ENCODE results near the gene F2RL1.

Gene F2RL1

GRCh38 chr5:76836181-76836580 is 17.4 kb downstream of the F2RL1 start:
- no peak overlapping the region for H4K8ac ChIP-seq (ENCODE audit: low read depth, low read length)
- H3K36me3 ChIP-seq (replicated peaks in 1 of 2; ENCODE audit: control insufficient read depth in 2 of 2, insufficient read depth in 2 of 2, low read length in 2 of 2), result no peaks in the 10 kb centered on the region
- H3K9ac ChIP-seq (ENCODE audit: low read depth, low read length, poor library complexity), result no peak overlapping the region
- H2AFZ ChIP-seq (ENCODE audit: low read length), result no peak overlapping the region
- H2BK120ac ChIP-seq (ENCODE audit: low read depth, low read length), result no peak overlapping the region
- no peaks in the 10 kb centered on the region for H3K9me3 ChIP-seq (replicated peaks in 1 of 2; ENCODE audit: control insufficient read depth in 2 of 2, insufficient read depth in 1 of 2, low read depth in 1 of 2, low read length in 2 of 2)
- H3K4me2 ChIP-seq (ENCODE audit: insufficient read depth, low read length, poor library complexity, severe bottlenecking), result no peak overlapping the region
- no peak overlapping the region for H3K23ac ChIP-seq (ENCODE audit: low read depth, low read length, poor library complexity)
- no peak overlapping the region for H2BK5ac ChIP-seq (ENCODE audit: low read length)
- no peaks in the 10 kb centered on the region for H3K27me3 ChIP-seq (ENCODE audit: control insufficient read depth in 3 of 3, insufficient read depth in 3 of 3, low read depth in 1 of 3, low read length in 3 of 3)
- no peak overlapping the region for H3K27ac ChIP-seq (replicated peaks; ENCODE audit: low read length)
- H3K4me1 ChIP-seq (ENCODE audit: control insufficient read depth in 2 of 2, insufficient read depth in 1 of 2, low read depth in 1 of 2, low read length in 2 of 2), result peaks cover under 1% of the 10 kb centered on the region in 2 donors
- H4K91ac ChIP-seq (ENCODE audit: low read depth, low read length, poor library complexity), result no peak overlapping the region
- DNase-seq (ENCODE audit: low spot score), result no peak
- no peaks in the 10 kb centered on the region for H3K79me1 ChIP-seq (ENCODE audit: low read depth, low read length)
- no peak overlapping the region for H3K18ac ChIP-seq (ENCODE audit: low read length)
- no CpG with 5 or more reads among the region's 2 CpGs for WGBS, 2 donors (ENCODE audit: extremely low coverage in 2 of 2, insufficient read length in 2 of 2, insufficient replicate concordance in 1 of 2)
- H3K4me3 ChIP-seq (ENCODE audit: low read length in 2 of 2), result no peak overlapping the region
- H3K4ac ChIP-seq (ENCODE audit: low read length), result no peak overlapping the region
- H2BK15ac ChIP-seq (ENCODE audit: low read length), result no peak overlapping the region
- no peak overlapping the region for H3K14ac ChIP-seq (ENCODE audit: low read length)
- no peak overlapping the region for H2BK12ac ChIP-seq (ENCODE audit: low read length)
- no peak overlapping the region for H2AK5ac ChIP-seq (ENCODE audit: low read depth, low read length)

GRCh38 chr5:76836585-76836984 is 17.8 kb downstream of the F2RL1 start:
- no peaks in the 10 kb centered on the region for H3K27me3 ChIP-seq (ENCODE audit: control insufficient read depth in 3 of 3, insufficient read depth in 3 of 3, low read depth in 1 of 3, low read length in 3 of 3)
- H4K91ac ChIP-seq (ENCODE audit: low read depth, low read length, poor library complexity), result no peak overlapping the region
- no peak overlapping the region for H3K4me3 ChIP-seq (ENCODE audit: low read length in 2 of 2)
- H2BK5ac ChIP-seq (ENCODE audit: low read length), result no peak overlapping the region
- H3K23ac ChIP-seq (ENCODE audit: low read depth, low read length, poor library complexity), result no peak overlapping the region
- H3K4ac ChIP-seq (ENCODE audit: low read length), result no peak overlapping the region
- no peak overlapping the region for H2BK12ac ChIP-seq (ENCODE audit: low read length)
- no peaks in the 10 kb centered on the region for H3K36me3 ChIP-seq (replicated peaks in 1 of 2; ENCODE audit: control insufficient read depth in 2 of 2, insufficient read depth in 2 of 2, low read length in 2 of 2)
- no CpG with 5 or more reads among the region's 4 CpGs for WGBS, 2 donors (ENCODE audit: extremely low coverage in 2 of 2, insufficient read length in 2 of 2, insufficient replicate concordance in 1 of 2)
- H2AK5ac ChIP-seq (ENCODE audit: low read depth, low read length), result no peak overlapping the region
- H3K9me3 ChIP-seq (replicated peaks in 1 of 2; ENCODE audit: control insufficient read depth in 2 of 2, insufficient read depth in 1 of 2, low read depth in 1 of 2, low read length in 2 of 2), result no peaks in the 10 kb centered on the region
- no peak overlapping the region for H3K27ac ChIP-seq (replicated peaks; ENCODE audit: low read length)
- no peak overlapping the region for H2BK120ac ChIP-seq (ENCODE audit: low read depth, low read length)
- no peak overlapping the region for H3K9ac ChIP-seq (ENCODE audit: low read depth, low read length, poor library complexity)
- H3K14ac ChIP-seq (ENCODE audit: low read length), result no peak overlapping the region
- H3K4me2 ChIP-seq (ENCODE audit: insufficient read depth, low read length, poor library complexity, severe bottlenecking), result no peak overlapping the region
- H3K79me1 ChIP-seq (ENCODE audit: low read depth, low read length), result no peaks in the 10 kb centered on the region
- no peaks in the 10 kb centered on the region for H3K4me1 ChIP-seq (ENCODE audit: control insufficient read depth in 2 of 2, insufficient read depth in 1 of 2, low read depth in 1 of 2, low read length in 2 of 2)
- no peak overlapping the region for H3K18ac ChIP-seq (ENCODE audit: low read length)
- H2AFZ ChIP-seq (ENCODE audit: low read length), result no peak overlapping the region
- no peak overlapping the region for H2BK15ac ChIP-seq (ENCODE audit: low read length)
- no peak overlapping the region for H4K8ac ChIP-seq (ENCODE audit: low read depth, low read length)
- DNase-seq (ENCODE audit: low spot score), result no peak

- H3K18ac ChIP-seq (ENCODE audit: low read length), result no peak overlapping the region
- H2AK5ac ChIP-seq (ENCODE audit: low read depth, low read length), result no peak overlapping the region
- H4K8ac ChIP-seq (ENCODE audit: low read depth, low read length), result no peak overlapping the region
- H3K14ac ChIP-seq (ENCODE audit: low read length), result no peak overlapping the region
- no peak overlapping the region for H3K4ac ChIP-seq (ENCODE audit: low read length)
- no peaks in the 10 kb centered on the region for H3K4me1 ChIP-seq (ENCODE audit: control insufficient read depth in 2 of 2, insufficient read depth in 1 of 2, low read depth in 1 of 2, low read length in 2 of 2)
- no peak overlapping the region for H3K23ac ChIP-seq (ENCODE audit: low read depth, low read length, poor library complexity)
- no peaks in the 10 kb centered on the region for H3K79me1 ChIP-seq (ENCODE audit: low read depth, low read length)
- H3K36me3 ChIP-seq (replicated peaks in 1 of 2; ENCODE audit: control insufficient read depth in 2 of 2, insufficient read depth in 2 of 2, low read length in 2 of 2), result no peaks in the 10 kb centered on the region
- H4K91ac ChIP-seq (ENCODE audit: low read depth, low read length, poor library complexity), result no peak overlapping the region
- H3K4me2 ChIP-seq (ENCODE audit: insufficient read depth, low read length, poor library complexity, severe bottlenecking), result no peak overlapping the region
- no peak overlapping the region for H3K9ac ChIP-seq (ENCODE audit: low read depth, low read length, poor library complexity)
- no peak overlapping the region for H2BK120ac ChIP-seq (ENCODE audit: low read depth, low read length)
- no peak overlapping the region for H3K27ac ChIP-seq (replicated peaks; ENCODE audit: low read length)
- no peaks in the 10 kb centered on the region for H3K9me3 ChIP-seq (replicated peaks in 1 of 2; ENCODE audit: control insufficient read depth in 2 of 2, insufficient read depth in 1 of 2, low read depth in 1 of 2, low read length in 2 of 2)
- H2BK12ac ChIP-seq (ENCODE audit: low read length), result no peak overlapping the region
- no peak overlapping the region for H2BK15ac ChIP-seq (ENCODE audit: low read length)
- peak overlapping the region; percentile 43 for H2AFZ ChIP-seq (ENCODE audit: low read length)
- DNase-seq (ENCODE audit: low spot score), result no peak
- WGBS, 2 donors (ENCODE audit: extremely low coverage in 2 of 2, insufficient read length in 2 of 2, insufficient replicate concordance in 1 of 2), result no CpG with 5 or more reads among the region's 7 CpGs
- H3K27me3 ChIP-seq (ENCODE audit: control insufficient read depth in 3 of 3, insufficient read depth in 3 of 3, low read depth in 1 of 3, low read length in 3 of 3), result no peaks in the 10 kb centered on the region
- H2BK5ac ChIP-seq (ENCODE audit: low read length), result no peak overlapping the region
- H3K4me3 ChIP-seq (ENCODE audit: low read length in 2 of 2), result no peak overlapping the region
Measured at GRCh38 chr5:76838481-76839261, 19.8 kb downstream of the F2RL1 start.

GRCh38 chr5:76841361-76841760 is 22.5 kb downstream of the F2RL1 start:
- Histone ChIP-seq H2BK12ac (ENCODE audit: low read length) (no peak overlapping the region), H3K27ac (replicated peaks; ENCODE audit: low read length) (no peak overlapping the region), H2BK120ac (ENCODE audit: low read depth, low read length) (no peak overlapping the region), H3K9me3 (replicated peaks in 1 of 2; ENCODE audit: control insufficient read depth in 2 of 2, insufficient read depth in 1 of 2, low read depth in 1 of 2, low read length in 2 of 2) (no peaks in the 10 kb centered on the region), H2AK5ac (ENCODE audit: low read depth, low read length) (no peak overlapping the region), H2BK15ac (ENCODE audit: low read length) (no peak overlapping the region), H3K23ac (ENCODE audit: low read depth, low read length, poor library complexity) (no peak overlapping the region), H3K27me3 (ENCODE audit: control insufficient read depth in 3 of 3, insufficient read depth in 3 of 3, low read depth in 1 of 3, low read length in 3 of 3) (no peaks in the 10 kb centered on the region), H3K4me3 (ENCODE audit: low read length in 2 of 2) (no peak overlapping the region), H4K91ac (ENCODE audit: low read depth, low read length, poor library complexity) (no peak overlapping the region), H2AFZ (ENCODE audit: low read length) (no peak overlapping the region), H3K4ac (ENCODE audit: low read length) (no peak overlapping the region), H3K9ac (ENCODE audit: low read depth, low read length, poor library complexity) (no peak overlapping the region), H3K14ac (ENCODE audit: low read length) (no peak overlapping the region), H3K36me3 (replicated peaks in 1 of 2; ENCODE audit: control insufficient read depth in 2 of 2, insufficient read depth in 2 of 2, low read length in 2 of 2) (no peaks in the 10 kb centered on the region), H3K18ac (ENCODE audit: low read length) (no peak overlapping the region), H2BK5ac (ENCODE audit: low read length) (no peak overlapping the region), H3K4me1 (ENCODE audit: control insufficient read depth in 2 of 2, insufficient read depth in 1 of 2, low read depth in 1 of 2, low read length in 2 of 2) (no peaks in the 10 kb centered on the region), H3K79me1 (ENCODE audit: low read depth, low read length) (no peaks in the 10 kb centered on the region), H4K8ac (ENCODE audit: low read depth, low read length) (no peak overlapping the region), H3K4me2 (ENCODE audit: insufficient read depth, low read length, poor library complexity, severe bottlenecking) (no peak overlapping the region)
- WGBS, 2 donors (ENCODE audit: extremely low coverage in 2 of 2, insufficient read length in 2 of 2, insufficient replicate concordance in 1 of 2), result no CpG with 5 or more reads among the region's 3 CpGs
- DNase-seq (ENCODE audit: low spot score), result no peak
